ENCODE results near the gene MCEMP1.

MCEMP1 gene, protein sequence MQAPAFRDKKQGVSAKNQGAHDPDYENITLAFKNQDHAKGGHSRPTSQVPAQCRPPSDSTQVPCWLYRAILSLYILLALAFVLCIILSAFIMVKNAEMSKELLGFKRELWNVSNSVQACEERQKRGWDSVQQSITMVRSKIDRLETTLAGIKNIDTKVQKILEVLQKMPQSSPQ

DNA sequence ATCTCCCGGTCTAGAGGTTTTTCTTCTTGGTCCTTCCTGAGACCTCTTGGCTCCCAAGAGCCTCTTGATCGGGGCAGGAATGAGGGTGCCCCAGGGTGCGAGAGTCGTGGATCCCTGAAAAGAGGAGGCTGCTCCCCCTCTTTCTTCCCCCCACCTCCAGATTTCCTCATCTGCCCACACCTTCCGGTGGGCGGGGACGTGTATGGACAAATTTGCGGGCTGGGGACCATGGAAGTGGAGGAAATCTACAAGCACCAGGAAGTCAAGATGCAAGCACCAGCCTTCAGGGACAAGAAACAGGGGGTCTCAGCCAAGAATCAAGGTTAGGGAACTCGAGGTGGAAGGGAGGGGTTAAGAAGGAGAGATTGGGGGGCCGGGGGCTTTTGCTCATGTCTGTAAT, at the start of gene MCEMP1:
MCEMP1 (plus strand) TSS at position 237 of the 400 bp plus-strand sequence; CDS start at position 268, 31 bp downstream.
- no peak for DNase-seq (ENCODE audit: low read depth)

DNA sequence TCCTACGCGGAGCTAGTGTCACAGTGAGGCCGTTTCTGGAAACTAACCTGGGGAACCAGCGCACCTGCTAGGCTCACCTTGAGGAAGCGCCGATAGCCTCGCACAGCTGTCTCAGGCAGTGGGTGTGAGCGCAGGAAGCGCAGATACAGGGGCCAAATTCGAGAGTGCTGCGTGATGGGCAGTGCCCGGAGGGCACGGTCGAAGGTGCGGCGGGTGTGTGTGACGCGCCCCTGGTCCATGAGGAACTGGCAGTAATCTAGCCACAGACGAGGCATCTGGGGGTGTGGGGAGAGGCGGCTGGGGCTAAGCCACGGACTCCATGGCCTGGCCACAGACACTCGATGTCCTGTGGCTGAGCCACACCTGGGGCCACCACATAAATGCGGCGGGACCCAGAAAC, 49.7 kb upstream of the MCEMP1 start:
- DNase-seq (ENCODE audit: low read depth): no peak

DNA sequence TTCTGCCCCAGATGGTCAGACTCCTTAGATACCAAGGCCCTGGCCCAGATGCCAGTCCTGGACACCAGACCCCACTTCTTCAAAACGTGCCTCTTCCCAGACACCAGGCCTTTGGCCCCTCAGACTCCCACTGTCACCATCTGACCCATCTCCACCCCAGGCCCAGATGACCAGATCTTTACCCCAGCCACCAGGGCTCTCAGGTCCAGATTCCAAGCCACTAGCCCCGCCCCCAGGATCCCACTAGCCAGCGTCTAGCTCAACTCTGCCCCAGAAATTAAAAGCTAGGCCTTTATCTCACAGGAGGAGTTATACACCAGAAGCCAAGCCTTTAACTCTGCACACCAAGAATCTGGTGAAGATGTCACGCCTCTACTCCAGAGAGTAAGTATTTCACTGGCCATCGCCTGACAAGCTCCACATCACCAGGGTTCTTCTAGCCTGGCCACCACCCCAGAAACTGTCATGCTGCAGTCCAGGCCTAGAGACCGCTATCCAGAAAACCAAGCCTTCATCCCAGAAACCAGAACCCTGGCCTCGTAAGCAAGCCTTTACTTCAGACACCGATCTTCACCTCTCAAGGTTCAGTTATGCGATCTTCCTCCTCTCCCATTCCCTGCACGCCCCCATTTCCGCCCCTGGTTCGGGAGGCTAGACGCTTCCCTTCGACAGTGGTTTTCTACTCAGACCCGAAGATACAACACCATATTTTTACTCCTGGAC, 48.1 kb upstream of the MCEMP1 start:
- no peak for DNase-seq (ENCODE audit: low read depth)

DNA sequence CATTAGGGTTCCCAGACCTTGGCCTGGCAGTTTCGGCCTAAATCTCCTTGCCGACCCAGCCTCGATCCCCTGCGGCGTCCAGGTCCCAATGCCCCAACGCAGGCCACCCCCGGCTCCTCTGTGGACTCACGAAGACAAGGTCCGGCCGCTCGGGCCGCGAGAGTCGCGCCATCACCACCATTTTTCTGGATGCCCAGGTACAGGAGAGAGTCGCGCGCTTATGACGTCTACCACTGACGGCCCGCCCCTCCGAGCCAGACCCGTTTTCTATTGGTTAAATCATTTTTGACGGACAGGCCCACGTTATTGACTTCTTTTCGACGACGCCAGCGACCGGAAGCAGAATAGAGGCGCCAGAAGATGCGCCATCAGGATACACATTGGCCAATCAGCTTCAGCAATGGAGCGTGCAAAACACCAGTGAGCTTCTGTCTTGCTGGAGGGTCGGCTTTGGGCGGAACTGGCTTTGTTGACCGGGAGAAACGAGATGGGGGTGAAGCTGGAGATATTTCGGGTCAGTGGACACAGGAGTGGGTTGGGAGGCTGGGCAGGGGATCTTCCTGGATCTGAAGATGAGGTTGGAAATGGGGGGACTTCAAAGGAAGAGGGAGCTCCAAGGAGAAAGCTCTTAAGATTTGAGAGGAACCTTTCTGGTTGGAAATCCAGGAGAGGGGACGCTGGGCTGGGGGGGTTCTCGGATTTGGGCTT, 47.4 kb upstream of the MCEMP1 start, which contains the start of the genes PET100 and XAB2:
PET100 (plus strand) TSS at position 447 of the 708 bp plus-strand sequence; CDS start at position 488, 41 bp downstream.
XAB2 (minus strand) TSS at position 199 of the 708 bp plus-strand sequence; CDS start at position 181, 18 bp downstream.
- peak; percentile 98 for DNase-seq (ENCODE audit: low read depth)

DNA sequence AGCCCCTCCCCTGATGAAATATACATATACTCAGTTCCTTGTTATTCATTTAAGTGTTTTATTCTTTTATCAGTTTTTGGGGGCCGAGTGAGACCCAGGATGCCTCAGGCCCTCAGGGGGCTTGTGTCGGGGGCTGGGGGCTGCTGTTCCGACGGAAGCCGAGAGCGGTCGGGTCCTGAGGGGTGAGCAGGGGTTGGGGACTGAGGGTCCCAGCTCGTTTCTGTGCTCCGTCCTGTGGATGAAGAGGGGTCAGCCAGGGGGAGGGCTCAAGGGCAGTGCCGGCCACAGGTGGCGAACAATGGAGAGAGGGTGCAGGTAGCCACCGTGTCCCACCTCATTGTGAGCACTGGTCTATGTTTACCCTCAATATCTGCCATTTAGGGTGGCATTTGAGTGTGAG, 45.3 kb upstream of the MCEMP1 start:
- DNase-seq (ENCODE audit: low read depth): no peak

DNA sequence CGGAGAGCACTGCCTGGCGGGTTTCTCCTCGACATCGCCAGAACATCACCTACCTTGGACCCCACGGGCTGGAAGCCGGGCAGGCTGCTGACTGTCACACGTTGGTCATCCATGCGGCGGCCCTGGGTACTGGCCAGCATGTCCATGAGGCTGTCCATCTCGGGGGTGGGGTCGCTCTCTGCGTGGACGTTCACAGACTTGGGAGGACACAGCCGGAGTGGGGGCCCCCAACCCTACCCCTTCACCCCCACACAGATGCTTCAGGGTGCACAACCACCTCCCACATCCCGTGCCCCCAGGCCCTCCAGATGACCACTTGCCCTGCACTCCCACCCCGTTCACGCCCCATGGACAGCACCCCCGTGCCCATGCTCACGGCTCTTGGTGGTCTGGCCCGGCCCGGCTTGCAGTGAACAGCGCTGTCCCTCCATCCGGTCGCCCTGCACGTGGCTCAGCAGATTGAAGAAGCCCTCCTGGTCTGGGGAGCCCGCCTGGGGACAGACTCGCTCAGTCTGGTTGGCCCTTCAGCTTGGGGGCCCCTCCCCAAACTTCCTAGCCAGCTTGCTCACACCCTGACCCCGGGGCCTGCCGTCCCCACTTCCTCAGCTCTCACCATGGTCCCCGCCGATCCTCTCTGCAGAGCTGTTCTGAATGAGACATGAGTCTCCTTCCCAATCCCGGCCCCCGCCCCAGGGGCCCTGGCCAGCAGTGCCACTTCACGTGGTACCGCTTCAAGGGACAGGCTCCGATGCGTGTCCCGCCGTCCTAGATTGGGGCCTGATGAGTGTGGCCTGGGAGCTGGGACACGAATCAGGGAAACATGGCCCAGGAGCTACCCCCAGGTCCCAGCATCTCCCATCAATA, 44.3 kb upstream of the MCEMP1 start:
- DNase-seq (ENCODE audit: low read depth): no peak

DNA sequence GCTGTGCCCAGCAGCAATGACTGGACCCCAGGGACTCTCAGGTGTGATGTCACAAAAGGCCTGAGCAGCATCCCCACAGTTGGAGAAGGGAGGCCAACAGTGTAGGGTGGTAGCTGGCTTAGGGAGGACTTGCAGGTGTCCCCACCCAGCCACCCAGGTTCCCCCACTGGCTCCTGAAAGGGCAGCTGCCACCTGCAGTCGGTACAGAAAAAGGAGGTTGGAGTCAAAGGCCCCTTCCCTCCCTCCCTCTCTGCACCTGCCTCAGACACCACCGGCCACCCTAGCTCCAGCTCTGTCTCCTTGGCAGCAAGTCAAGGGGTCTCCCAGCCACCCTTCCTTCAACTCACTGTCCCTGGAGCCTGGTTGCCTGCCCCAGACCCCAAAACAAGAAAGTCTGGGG, 43.2 kb upstream of the MCEMP1 start, which contains the start of gene PCP2:
PCP2 (minus strand) TSS at position 22 of the 400 bp plus-strand sequence. CDS start 262 bp downstream, outside the sequence.
- no peak for DNase-seq (ENCODE audit: low read depth)

DNA sequence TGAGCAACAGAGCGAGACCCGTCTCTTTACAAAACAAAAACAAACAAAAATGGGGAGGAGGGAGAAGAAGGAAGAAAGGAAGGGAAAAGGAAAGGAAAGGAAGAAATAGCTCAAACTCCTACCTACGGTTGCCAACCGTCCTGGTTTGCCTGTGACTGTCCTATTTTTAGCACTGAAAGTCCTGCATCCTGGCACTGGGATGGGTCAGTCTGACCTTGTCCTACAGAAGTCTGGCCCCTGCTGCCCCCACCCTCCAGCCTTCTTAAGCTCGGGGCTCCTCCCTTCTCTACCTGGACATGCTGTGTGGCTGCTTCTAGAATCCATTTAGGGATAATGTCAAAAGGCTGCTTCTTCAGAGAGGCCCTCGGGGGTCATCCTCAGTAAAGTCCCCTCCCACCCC, 41.2 kb upstream of the MCEMP1 start:
- no peak for DNase-seq (ENCODE audit: low read depth)

DNA sequence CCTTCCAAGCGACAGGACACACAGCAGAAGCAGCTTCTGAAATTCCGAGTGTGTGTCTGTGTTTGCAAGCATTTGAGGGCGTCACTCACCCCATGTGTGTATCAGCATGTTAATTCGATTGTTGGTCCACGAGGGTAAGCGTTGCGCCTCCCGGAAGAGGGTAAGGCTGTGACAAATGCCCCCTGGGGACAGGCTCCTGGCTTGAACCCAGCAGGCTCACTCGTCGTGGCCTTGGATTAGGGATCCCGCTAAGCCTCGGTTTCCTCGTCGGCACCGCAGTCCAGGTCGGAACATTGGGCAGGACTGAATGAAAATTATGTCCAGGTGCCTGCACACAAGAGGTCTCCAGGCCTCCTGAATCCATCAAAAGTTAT, 40.6 kb upstream of the MCEMP1 start:
- no peak for DNase-seq (ENCODE audit: low read depth)

DNA sequence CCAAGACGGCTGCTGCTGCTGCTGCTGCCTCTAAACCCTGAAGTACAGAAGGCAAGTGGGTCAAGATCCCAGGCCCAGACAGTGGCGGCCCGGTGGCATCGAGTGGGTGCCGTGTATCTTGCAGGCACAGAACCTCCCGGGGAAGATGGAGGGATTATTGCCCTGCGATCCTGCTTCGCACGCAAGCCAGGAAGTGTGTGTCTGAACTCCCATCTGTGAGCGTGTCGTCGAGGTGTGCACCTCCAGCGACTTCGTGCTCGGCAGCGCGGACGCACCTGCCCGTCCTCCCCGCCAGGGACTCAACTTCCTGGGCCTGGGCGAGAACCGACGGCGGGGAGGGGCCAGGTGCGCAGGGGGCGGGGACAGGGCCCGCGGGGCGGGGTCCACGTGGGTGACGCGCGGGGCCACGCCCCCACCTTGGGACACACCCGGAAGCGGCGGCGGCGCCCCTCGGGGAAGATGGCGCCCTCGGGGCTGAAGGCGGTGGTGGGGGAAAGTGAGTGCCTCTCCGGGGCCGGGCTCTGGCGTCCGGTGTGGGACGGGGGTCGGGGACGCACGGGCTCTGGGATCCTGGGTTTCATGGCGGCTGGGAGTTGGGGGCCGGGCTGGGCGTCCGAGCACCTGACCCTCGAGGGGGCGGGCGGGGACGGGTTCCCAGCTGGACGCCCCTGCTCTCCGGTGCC, 40.1 kb upstream of the MCEMP1 start, which contains the start of gene STXBP2:
STXBP2 (plus strand) TSS at position 420 of the 683 bp plus-strand sequence; CDS start at position 460, 40 bp downstream.
- DNase-seq (ENCODE audit: low read depth): no peak

DNA sequence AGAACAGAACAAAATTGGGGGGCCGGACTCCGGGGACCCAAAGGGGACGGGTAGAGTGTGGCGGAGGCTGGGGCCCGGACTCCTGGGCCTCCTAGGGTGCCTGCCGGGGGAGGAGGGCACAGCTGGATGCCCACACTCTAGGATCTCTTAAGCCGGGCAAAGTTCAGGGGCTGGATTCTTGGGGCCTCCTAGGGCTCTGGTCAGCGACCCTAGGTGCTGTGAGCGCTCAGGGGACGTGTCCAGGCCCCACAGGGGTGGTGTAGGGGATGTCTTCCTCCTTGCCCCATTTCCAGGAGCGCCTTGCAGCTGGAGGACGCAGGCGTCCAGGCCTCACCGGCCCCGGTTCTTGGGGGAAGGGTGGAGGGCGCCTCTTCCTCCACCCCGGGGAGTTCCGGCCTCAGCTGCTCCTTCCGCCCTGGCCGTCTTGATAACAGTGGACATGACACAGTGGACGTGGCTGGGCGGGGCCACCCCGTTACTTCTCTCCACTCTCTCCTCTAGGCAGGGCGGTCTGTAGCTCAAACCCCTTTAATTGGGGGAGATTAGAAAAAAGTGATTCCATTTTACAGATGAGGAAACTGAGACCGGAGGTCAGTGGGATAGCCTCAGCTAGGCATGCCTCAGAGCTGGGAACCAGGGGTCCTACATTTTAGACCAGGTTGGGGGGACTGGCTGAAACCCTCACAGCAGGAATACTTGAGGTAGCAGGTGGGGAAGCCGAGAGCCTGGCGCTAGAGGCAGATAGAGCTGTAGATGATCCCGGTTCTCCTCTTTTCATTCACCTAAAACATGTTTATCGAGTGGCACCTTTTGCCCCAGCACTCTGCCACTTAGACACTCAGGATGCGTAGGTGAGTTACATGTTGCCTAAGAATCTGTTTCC, 39.3 kb upstream of the MCEMP1 start:
- DNase-seq (ENCODE audit: low read depth): no peak

DNA sequence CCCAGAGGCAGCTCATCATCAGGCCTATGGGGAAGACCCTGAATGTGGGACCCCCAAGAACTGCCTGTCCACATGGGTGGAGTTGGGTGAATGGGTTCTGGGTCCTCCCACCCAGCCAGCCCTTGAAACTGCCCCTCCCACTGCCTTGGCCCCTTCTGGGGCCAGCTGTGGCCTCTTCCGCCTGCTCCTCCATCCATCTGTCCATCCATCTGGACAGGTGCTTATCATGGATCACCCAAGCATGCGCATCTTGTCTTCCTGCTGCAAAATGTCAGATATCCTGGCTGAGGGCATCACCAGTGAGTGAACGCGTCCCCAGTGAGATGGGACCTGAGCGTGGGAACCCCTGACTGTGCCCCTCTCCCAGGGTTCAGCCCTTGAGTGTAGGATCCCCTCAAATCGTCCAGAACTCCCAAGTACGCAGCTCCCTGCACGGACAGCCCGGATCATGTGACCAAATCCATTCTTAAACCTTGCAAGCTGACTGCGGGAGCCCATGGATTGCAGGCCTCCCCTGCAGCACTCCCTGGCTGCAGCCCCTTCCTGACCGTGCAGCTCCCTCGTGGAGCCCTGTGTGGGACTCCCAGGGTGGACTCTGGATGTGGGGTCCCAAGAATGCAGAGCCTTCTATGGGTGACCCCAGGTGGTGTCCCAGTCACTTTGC, 38.0 kb upstream of the MCEMP1 start:
- no peak for DNase-seq (ENCODE audit: low read depth)

DNA sequence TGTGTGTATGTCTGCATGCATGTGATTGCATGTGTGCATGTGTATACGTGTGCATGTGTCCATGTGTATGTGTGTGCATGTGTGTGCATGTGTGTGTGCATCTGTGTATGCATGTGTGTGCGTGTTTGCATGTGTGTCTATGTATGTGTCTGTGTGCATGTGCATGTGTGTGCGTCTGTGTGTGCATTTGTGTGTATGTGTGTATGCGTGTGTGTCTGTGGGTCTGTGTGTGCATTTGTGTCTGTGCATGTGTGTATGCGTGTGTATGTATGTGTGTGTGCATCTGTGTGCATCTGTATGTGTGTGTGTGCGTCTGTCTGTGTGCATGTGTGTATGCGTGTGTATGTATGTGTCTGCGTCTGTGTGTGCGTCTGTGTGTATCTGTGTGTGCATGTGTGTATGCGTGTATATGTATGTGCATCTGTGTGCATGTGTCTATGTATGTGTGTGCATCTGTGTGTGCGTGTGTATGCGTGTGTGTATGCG, 37.0 kb upstream of the MCEMP1 start:
- no peak for DNase-seq (ENCODE audit: low read depth)

DNA sequence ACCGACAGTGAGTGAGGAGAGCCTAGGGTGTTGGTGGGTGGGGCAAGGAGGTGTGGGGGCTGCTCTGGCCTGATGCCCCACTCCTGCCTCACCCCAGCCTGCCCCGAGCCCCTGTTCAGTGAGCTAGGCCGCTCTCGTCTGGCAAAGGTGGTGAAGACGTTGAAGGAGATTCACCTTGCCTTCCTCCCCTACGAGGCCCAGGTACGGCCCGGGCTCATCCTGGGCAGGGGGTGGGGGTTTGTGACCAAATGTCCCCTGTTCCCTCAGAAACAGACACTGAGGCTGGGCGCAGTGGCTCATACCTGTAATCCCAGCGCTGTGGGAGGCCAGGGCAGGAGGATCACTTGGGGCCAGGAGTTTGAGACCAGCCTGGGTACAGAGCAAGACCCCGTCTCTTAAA, 36.1 kb upstream of the MCEMP1 start:
- DNase-seq (ENCODE audit: low read depth): no peak

DNA sequence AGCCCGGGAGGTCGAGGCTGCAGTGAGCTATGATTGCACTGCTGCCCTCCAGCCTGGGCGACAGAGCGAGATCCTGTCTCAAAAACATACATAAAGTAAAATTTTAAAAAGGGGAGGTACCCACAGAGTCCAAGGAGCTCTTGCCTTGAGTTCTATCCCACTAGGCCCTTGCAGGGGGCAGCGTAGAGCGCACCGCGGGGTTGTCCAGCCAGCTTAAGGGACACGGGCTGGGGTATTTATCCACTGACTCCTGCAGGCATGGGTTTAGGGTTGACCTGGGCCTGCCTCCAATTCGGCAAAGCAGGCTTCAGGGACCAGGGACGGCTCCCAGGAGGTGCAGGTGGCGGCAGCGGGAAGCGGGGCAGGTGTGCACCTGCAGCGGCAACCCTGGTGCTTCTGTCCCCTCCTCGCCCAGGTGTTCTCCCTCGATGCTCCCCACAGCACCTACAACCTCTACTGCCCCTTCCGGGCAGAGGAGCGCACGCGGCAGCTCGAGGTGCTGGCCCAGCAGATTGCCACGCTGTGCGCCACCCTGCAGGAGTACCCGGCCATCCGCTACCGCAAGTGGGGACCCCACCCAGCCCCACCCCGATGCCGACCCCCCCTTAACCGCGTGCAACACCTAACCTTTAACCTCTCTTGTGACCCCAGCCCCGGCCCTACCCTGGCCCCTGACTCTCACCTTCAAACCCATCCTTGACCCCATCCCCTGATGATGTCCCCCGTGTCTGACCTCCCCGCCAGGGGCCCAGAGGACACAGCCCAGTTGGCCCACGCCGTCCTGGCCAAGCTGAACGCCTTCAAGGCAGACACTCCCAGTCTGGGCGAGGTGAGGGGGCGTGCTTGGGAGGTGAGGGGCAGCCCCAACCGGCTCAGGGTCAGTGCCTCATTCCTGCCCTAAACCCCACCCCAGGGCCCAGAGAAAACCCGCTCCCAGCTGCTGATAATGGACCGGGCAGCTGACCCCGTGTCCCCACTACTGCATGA, 35.3 kb upstream of the MCEMP1 start:
- no peak for DNase-seq (ENCODE audit: low read depth)

DNA sequence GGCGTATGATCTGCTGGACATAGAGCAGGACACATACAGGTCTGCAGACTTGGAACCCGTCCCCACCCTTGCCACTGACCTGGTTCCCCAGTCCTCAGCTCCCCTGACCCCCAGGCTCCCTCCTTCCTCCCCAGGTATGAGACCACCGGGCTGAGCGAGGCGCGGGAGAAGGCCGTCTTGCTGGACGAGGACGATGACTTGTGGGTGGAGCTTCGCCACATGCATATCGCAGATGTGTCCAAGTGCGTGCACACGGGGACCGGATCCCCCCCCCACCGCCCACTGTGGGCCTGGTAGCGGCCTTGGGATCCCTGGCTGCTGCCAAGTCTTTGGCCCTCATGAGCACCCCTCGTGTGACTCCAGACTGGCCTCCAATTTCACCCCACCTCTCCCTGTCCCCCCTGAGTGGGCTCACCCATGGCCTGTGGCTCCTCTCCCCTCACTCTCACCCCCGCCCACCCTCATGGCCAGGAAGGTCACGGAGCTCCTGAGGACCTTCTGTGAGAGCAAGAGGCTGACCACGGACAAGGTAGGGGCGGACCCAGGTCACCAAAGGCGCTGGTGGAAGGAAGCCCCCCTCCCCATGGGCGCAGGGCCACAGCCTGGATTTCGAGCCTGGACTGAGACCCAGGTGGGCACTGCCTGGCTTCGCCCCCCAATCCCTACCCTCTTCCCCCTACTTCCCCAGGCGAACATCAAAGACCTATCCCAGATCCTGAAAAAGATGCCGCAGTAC, 34.4 kb upstream of the MCEMP1 start:
- DNase-seq (ENCODE audit: low read depth): no peak

DNA sequence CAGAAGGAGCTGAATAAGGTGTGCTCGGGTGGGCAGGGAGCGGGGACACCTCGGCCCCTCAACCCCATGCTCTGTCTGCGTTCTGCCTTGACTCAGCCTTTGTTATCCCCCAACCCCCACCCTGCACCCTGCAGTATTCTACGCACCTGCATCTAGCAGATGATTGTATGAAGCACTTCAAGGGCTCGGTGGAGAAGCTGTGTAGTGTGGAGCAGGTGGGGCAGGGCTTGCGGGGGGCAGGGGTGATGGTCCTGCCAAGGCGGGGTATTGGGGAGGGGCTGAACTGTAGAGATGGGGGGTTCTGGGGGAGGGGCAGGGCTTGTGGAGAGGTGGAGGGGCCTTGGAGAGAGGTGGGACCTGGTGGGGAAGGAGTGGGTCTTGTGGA, 33.9 kb upstream of the MCEMP1 start:
- DNase-seq (ENCODE audit: low read depth): no peak
